ENCODE results near the gene SMAD7. TPM values are rescaled to one million over a fixed set of nuclear protein-coding genes. Genes with fewer than 3 reads are reported as not detected.

The SMAD7 gene
- total RNA-seq, 2 donors from 2014 or later, result 55.1 to 98.1 TPM

- H3K4me1 ChIP-seq, result peaks cover 0 to 10% of the 10 kb centered on the region in 2 donors
- TF ChIP-seq CTCF (IDR thresholded peaks at IDR 0.05), result no peak
- H3K9me3 ChIP-seq, result no peaks in the 10 kb centered on the region
- no peak for DNase-seq (ENCODE audit: low spot score)
- no peak overlapping the region for H3K4me3 ChIP-seq
- no peaks in the 10 kb centered on the region for H3K27me3 ChIP-seq
- no peak overlapping the region for H3K27ac ChIP-seq
- no peaks in the 10 kb centered on the region for H3K36me3 ChIP-seq
These were observed 13.1 kb upstream of the SMAD7 start for GRCh38 chr18:48963586-48964470.

GRCh38 chr18:48962994-48963561, 12.3 kb upstream of the SMAD7 start:
- no peak for TF ChIP-seq CTCF (IDR thresholded peaks at IDR 0.05)
- H3K9me3 ChIP-seq, result no peaks in the 10 kb centered on the region
- no peak overlapping the region for H3K4me3 ChIP-seq
- peaks cover 0 to 10% of the 10 kb centered on the region in 2 donors for H3K4me1 ChIP-seq
- no peaks in the 10 kb centered on the region for H3K27me3 ChIP-seq
- no peak for DNase-seq (ENCODE audit: low spot score)
- no peak overlapping the region for H3K27ac ChIP-seq
- H3K36me3 ChIP-seq, result no peaks in the 10 kb centered on the region

DNA sequence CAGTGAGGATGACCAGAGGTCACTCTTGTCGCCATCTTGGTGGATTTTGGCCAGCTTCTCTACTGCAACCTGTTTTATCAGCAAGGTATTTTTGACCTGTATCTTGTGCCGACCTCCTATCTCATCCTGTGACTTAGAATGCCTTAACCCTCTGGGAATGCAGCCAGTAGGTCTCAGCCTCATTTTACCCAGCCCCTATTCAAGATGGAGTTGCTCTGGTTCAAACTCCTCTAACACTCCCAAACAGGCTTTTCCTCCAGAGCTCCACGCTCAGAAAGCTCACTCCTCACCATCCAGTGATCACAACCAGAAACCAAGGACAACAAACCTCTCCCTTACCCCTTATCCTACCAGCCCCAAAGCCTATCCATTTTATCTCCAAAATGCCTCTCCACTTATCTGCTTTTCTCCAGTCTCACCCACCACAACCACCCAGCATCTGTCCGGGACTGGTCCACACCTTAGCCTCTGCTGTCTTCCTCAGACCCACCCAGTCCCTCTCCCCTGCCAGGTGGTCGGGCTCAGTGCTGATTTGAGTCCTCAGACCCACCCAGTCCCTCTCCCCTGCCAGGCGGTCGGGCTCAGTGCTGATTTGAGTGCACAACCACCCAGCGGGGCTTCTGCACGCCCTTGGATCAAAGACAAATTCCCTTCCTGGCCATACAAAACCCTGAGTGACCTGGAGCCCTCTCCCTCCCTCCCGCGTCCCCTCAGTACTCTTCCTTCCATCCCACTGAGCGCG, 11.7 kb upstream of the SMAD7 start:
- H3K4me1 ChIP-seq, result peaks cover 0 to 10% of the 10 kb centered on the region in 2 donors
- no peaks in the 10 kb centered on the region for H3K36me3 ChIP-seq
- H3K27ac ChIP-seq, result no peak overlapping the region
- H3K9me3 ChIP-seq, result no peaks in the 10 kb centered on the region
- TF ChIP-seq CTCF (IDR thresholded peaks at IDR 0.05), result no peak
- no peak overlapping the region for H3K4me3 ChIP-seq
- DNase-seq (ENCODE audit: low spot score), result no peak
- H3K27me3 ChIP-seq, result no peaks in the 10 kb centered on the region

DNA sequence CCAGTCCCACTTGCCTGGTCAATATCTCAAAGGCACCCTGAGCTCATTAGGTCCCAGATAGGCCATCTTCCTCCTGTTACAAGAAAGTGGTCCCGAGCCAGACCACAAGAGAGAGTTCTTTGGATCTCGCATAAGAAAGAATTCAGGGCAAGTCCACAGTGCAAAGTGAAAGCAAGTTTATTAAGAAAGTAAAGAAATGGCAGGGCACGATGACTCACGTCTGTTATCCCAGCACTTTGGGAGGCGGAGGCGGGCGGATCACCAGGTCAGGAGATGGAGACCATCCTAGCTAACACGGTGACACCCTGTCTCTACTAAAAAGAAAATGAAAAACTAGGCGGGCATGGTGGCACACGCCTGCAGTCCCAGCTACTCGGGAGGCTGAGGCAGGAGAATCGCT, 10.8 kb upstream of the SMAD7 start:
- no peak for TF ChIP-seq CTCF (IDR thresholded peaks at IDR 0.05)
- Histone ChIP-seq H3K36me3 (no peaks in the 10 kb centered on the region), H3K4me1 (peaks cover 0 to 12% of the 10 kb centered on the region in 2 donors), H3K27me3 (no peaks in the 10 kb centered on the region), H3K9me3 (no peaks in the 10 kb centered on the region), H3K27ac (no peak overlapping the region), H3K4me3 (no peak overlapping the region)
- no peak for DNase-seq (ENCODE audit: low spot score)

GRCh38 chr18:48959921-48960920, 9.5 kb upstream of the SMAD7 start:
- Histone ChIP-seq H3K27me3 (no peaks in the 10 kb centered on the region), H3K27ac (no peak overlapping the region), H3K4me3 (no peak overlapping the region), H3K4me1 (peaks cover 0 to 25% of the 10 kb centered on the region in 2 donors), H3K36me3 (no peaks in the 10 kb centered on the region), H3K9me3 (no peaks in the 10 kb centered on the region)
- no peak for DNase-seq (ENCODE audit: low spot score)
- no peak for TF ChIP-seq CTCF (IDR thresholded peaks at IDR 0.05)
